Transverse colon (tissue), 4 donors: ENCODE measurements around the gene ABCC9.

Source experiments
- EP300 ChIP-seq: sonication (generic); formaldehyde crosslinking; IDR thresholded peaks from one replicate; pipeline ENCODE4 v1.6.1; 2017; ENCODE audit warnings: antibody characterized with exemption, low read depth
- POLR2AphosphoS5 ChIP-seq, 3 donors: sonication (generic); formaldehyde crosslinking; IDR thresholded peaks; one replicate each; pipeline ENCODE4 v1.6.1; 2016; ENCODE audit warnings: antibody characterized with exemption in 3 of 3
- TF ChIP-seq, protein P1 (sequence below), 5 experiments: fragments of 200-600 bp in 3 of 5; fragments of 450-650 bp in 2 of 5; sonication (generic) in 3 of 5; IDR thresholded peaks; 1 replicate in 2 of 5; 2 replicates in 3 of 5; pipeline ENCODE4 v1.5.1; 2016 to 2017; ENCODE audit warnings: antibody characterized with exemption in 5 of 5, inconsistent platforms in 3 of 5, mild to moderate bottlenecking in 2 of 5, moderate library complexity in 1 of 5

- TF ChIP-seq, protein P1, sequence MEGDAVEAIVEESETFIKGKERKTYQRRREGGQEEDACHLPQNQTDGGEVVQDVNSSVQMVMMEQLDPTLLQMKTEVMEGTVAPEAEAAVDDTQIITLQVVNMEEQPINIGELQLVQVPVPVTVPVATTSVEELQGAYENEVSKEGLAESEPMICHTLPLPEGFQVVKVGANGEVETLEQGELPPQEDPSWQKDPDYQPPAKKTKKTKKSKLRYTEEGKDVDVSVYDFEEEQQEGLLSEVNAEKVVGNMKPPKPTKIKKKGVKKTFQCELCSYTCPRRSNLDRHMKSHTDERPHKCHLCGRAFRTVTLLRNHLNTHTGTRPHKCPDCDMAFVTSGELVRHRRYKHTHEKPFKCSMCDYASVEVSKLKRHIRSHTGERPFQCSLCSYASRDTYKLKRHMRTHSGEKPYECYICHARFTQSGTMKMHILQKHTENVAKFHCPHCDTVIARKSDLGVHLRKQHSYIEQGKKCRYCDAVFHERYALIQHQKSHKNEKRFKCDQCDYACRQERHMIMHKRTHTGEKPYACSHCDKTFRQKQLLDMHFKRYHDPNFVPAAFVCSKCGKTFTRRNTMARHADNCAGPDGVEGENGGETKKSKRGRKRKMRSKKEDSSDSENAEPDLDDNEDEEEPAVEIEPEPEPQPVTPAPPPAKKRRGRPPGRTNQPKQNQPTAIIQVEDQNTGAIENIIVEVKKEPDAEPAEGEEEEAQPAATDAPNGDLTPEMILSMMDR (IDR thresholded peaks at IDR 0.05): no peak
- no peak for TF ChIP-seq EP300
- no peak for TF ChIP-seq POLR2AphosphoS5 (IDR thresholded peaks at IDR 0.05)
Measured at GRCh38 chr12:21983095-21983494, 41.9 kb upstream of the ABCC9 start.
